ENCODE data around the gene WAC. TPM values are rescaled to one million over a fixed set of nuclear protein-coding genes. Genes with fewer than 3 reads are reported as not detected.
A peak's percentile ranks its signal among the peaks of the same experiment; 100 is the strongest.
"Not testable (repeated sequence)": the region's sequence is repeated elsewhere in the genome, so short reads cannot be mapped to it uniquely, and the experiment has no call there.

Gene WAC
- total and polyA plus RNA-seq, 8 donors: 22.8 to 182 (median 92.5) TPM

GRCh38 chr10:28494420-28494819 lies 38.5 kb upstream of the WAC start:
- WGBS, 5 donors: 86 to 96% (median 95%) methylated on average over 2 of the region's 2 CpGs
- H3K36me3 ChIP-seq: no peaks in the 10 kb centered on the region
- peaks cover 7 to 16% (median 12%) of the 10 kb centered on the region in 4 donors for H3K4me1 ChIP-seq
- no peaks in the 10 kb centered on the region for H3K27me3 ChIP-seq
- no peak overlapping the region for H3K27ac ChIP-seq
- H3K9me3 ChIP-seq: no peaks in the 10 kb centered on the region
- H3K4me3 ChIP-seq: no peak overlapping the region
- intact Hi-C loops (cut with DNase I; ENCODE audit: low total_unique reads): no loop called here
- TF ChIP-seq POLR2A (IDR thresholded peaks at IDR 0.05): no peak
- TF ChIP-seq CTCF (IDR thresholded peaks at IDR 0.05): no peak
- no peak for TF ChIP-seq EP300 (IDR thresholded peaks at IDR 0.05)
- TF ChIP-seq POLR2AphosphoS5 (IDR thresholded peaks at IDR 0.05): no peak
- no peak for DNase-seq

- intact Hi-C loops (cut with DNase I; ENCODE audit: low total_unique reads): no loop called here
- no peak overlapping the region for H3K4me3 ChIP-seq
- no peaks in the 10 kb centered on the region for H3K9me3 ChIP-seq
- H3K4me1 ChIP-seq: peaks cover 7 to 16% (median 12%) of the 10 kb centered on the region in 4 donors
- DNase-seq: no peak
- WGBS, 5 donors: 72 to 93% (median 74%) methylated on average over 3 of the region's 3 CpGs
- TF ChIP-seq POLR2AphosphoS5 (IDR thresholded peaks at IDR 0.05) (no peak), POLR2A (IDR thresholded peaks at IDR 0.05) (no peak)
- H3K36me3 ChIP-seq: no peaks in the 10 kb centered on the region
- H3K27ac ChIP-seq: no peak overlapping the region
- no peaks in the 10 kb centered on the region for H3K27me3 ChIP-seq
These were observed 37.8 kb upstream of the WAC start for GRCh38 chr10:28495084-28495483.

- no peaks in the 10 kb centered on the region for H3K36me3 ChIP-seq
- H3K4me3 ChIP-seq: no peak overlapping the region
- TF ChIP-seq POLR2AphosphoS5 (IDR thresholded peaks at IDR 0.05) (no peak), CTCF (IDR thresholded peaks at IDR 0.05) (no peak), EP300 (IDR thresholded peaks at IDR 0.05) (no peak)
- WGBS, 5 donors: 27 to 58% (median 37%) methylated on average over 3 of the region's 3 CpGs
- no peak overlapping the region for H3K27ac ChIP-seq
- H3K4me1 ChIP-seq: peaks cover 7 to 16% (median 12%) of the 10 kb centered on the region in 4 donors
- DNase-seq: no peak
- no peaks in the 10 kb centered on the region for H3K27me3 ChIP-seq
- H3K9me3 ChIP-seq: no peaks in the 10 kb centered on the region
- intact Hi-C loops (cut with DNase I; ENCODE audit: low total_unique reads): no loop called here
These were observed 36.9 kb upstream of the WAC start for GRCh38 chr10:28496017-28496416.

GRCh38 chr10:28496481-28496961 lies 36.4 kb upstream of the WAC start:
- Histone ChIP-seq H3K9me3 (no peaks in the 10 kb centered on the region), H3K27ac (peak overlapping the region in 2 of 5 donors; percentile 14 to 31), H3K36me3 (no peaks in the 10 kb centered on the region), H3K4me1 (peaks cover 7 to 16% (median 12%) of the 10 kb centered on the region in 4 donors), H3K27me3 (no peaks in the 10 kb centered on the region), H3K4me3 (no peak overlapping the region)
- no peak for DNase-seq
- intact Hi-C loops (cut with DNase I; ENCODE audit: low total_unique reads): no loop called here
- WGBS, 5 donors: 32 to 51% (median 35%) methylated on average over 2 of the region's 2 CpGs
- TF ChIP-seq CTCF (IDR thresholded peaks at IDR 0.05) (no peak), POLR2A (IDR thresholded peaks at IDR 0.05) (no peak), POLR2AphosphoS5 (IDR thresholded peaks at IDR 0.05) (peak in 1 of 3 donors; percentile 8)

- DNase-seq: no peak
- intact Hi-C loops (cut with DNase I; ENCODE audit: low total_unique reads): no loop called here
- 60 to 80% (median 75%) methylated on average over 3 of the region's 3 CpGs for WGBS, 5 donors
- peaks cover 7 to 16% (median 12%) of the 10 kb centered on the region in 4 donors for H3K4me1 ChIP-seq
- H3K36me3 ChIP-seq: no peaks in the 10 kb centered on the region
- no peak overlapping the region for H3K4me3 ChIP-seq
- no peak overlapping the region for H3K27ac ChIP-seq
- no peaks in the 10 kb centered on the region for H3K27me3 ChIP-seq
- TF ChIP-seq POLR2A (IDR thresholded peaks at IDR 0.05) (no peak), POLR2AphosphoS5 (IDR thresholded peaks at IDR 0.05) (no peak), EP300 (IDR thresholded peaks at IDR 0.05) (no peak), CTCF (IDR thresholded peaks at IDR 0.05) (no peak)
- no peaks in the 10 kb centered on the region for H3K9me3 ChIP-seq
These were observed 35.4 kb upstream of the WAC start for GRCh38 chr10:28497313-28498126.

GRCh38 chr10:28500203-28500602 lies 32.7 kb upstream of the WAC start:
- H3K9me3 ChIP-seq; H3K27ac ChIP-seq; H3K36me3 ChIP-seq; H3K4me3 ChIP-seq; H3K27me3 ChIP-seq; intact Hi-C loops (cut with DNase I; ENCODE audit: low total_unique reads): not testable (repeated sequence)
- peaks cover 7 to 16% (median 12%) of the 10 kb centered on the region in 4 donors for H3K4me1 ChIP-seq
- WGBS, 5 donors: 27 to 38% (median 29%) methylated on average over 5 of the region's 5 CpGs
- peak in 1 of 2 donors; percentile 18 for DNase-seq

Measured in stomach (tissue), 9 donors.